Measurements from ENCODE around the gene KRT4.

DNA sequence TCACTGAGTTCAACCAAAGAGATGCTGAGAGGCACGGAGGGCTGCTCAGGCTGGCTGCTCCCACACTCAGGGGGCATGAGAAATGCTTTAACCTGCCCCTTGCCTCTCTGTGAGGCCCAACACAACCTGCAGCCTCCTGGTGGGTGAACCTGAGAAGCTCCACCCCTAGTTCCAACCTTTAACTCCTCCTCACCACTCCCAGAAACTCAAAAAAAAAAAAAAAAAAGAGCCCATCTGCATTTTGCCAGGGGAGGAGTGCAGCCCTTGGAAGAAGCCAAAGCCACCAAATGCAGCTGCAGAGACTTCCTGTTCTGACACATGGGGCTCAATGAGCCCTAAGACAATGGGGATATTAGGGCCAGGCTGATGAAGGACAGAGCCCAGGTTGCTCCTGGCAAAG lies 8.9 kb downstream of the KRT4 start:
- TF ChIP-seq EZH2 (IDR thresholded peaks at IDR 0.05; ENCODE audit: insufficient read depth, poor library complexity, severe bottlenecking), result no peak
- no peak for TF ChIP-seq EZH2phosphoT487 (IDR thresholded peaks at IDR 0.05; ENCODE audit: insufficient read depth, low read depth)

Measured in GM23248 (cell line).